Bronchus fibroblast of lung (primary cell): ENCODE measurements around the gene ATP13A3. TPM values are rescaled to one million over a fixed set of nuclear protein-coding genes. Genes with fewer than 3 reads are reported as not detected.

Experiments used
- total RNA-seq: library from RNA; depleted of rRNA; stranded (reverse); fragments of >200 nt; gene quantifications from 2 replicates; pipeline ENCODE4 v1.2.3, GENCODE V29; 2015

ATP13A3 gene
- total RNA-seq, result 51.6 and 56.8 TPM in 2 replicates

DNA sequence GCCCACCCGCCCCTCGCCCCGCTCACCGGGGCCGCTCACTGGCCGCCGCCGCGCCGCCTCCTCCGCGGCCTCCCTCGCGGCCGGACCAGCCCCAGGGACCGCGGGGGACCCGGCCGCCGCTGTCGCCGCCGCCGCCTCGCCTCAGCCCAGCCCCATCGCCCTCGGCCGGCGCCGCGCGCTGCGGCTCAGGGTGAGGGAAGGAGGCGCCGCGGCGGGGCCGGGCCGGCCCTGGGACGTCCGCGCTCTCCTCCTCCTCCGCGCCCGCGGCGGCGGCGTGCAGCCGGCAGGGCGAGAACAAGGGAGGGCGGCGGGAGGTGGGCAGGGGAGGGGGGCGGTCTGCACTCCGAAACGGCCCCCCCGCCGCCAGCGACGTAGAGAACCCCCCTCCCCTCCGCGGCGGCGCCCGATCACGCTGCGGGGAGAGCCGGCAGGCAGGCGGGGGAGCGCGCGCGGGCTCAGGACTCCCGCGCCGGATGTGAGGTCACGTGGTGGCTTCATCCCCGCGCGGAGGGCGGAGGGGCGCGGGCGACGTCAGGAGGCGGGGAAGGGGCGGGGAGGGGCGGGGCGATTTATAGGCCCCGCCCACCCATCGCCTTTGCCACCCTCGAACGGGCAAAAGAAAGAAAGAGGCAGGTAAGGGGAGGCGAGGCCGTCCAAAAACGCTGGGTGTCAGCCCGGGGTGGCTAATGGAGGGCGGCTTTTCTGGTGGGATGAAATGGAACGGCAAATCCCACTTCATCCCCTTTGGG lies at the start of gene ATP13A3:
TSS of gene ATP13A3 (minus strand) at position 463 of the 749 bp plus-strand sequence. CDS start 24,812 bp downstream, outside the sequence.

DNA sequence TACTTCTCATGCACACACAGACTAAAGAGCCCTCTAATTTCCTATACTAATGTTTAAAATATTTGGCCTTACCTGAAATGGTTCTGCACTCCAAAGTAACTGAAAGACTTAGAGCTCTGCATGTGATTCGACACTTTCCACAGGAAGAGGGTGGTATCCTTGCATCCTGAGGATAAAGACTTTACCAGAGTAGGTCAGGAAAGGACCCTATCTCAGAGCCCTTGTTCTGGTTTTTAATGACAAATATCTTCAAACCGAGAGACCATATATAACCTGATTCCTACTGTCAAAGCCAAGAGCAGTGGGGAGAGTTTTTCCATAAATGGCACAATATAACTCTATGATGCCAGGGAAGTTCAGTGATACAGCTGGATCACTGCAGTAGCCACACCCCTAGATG lies 87.6 kb downstream of the ATP13A3 start, which contains the start of gene GP5:
TSS of gene GP5 (minus strand) at position 101 of the 400 bp plus-strand sequence. CDS start 984 bp downstream, outside the sequence.

GRCh38 chr3:194369522-194370279 lies 117.1 kb downstream of the ATP13A3 start, which contains the start of gene LRRC15:
LRRC15 (minus strand) TSS chr3:194369743; CDS start chr3:194361043, 8,700 bp downstream.

Other genes starting within 250 kb of the ATP13A3 start
- gene CPN2, start 135.7 kb downstream of the ATP13A3 start, total RNA-seq, result not detected in 2 replicates
- gene LRRC15, start 117.3 kb downstream of the ATP13A3 start, total RNA-seq, result not detected in 2 replicates
- gene GP5, start 87.7 kb downstream of the ATP13A3 start, total RNA-seq, result under 0.01 TPM in 1 of 2 replicates, not detected in the other
- 11.1 and 11.9 TPM in 2 replicates for gene TMEM44, start 146.4 kb upstream of the ATP13A3 start, total RNA-seq
- 17.7 and 19.3 TPM in 2 replicates for gene LSG1, start 185.2 kb upstream of the ATP13A3 start, total RNA-seq
- gene FAM43A, start 198.9 kb upstream of the ATP13A3 start, total RNA-seq, result 1.8 and 2.4 TPM in 2 replicates